GOT3 (cell line): Measurements from ENCODE around the gene CREBZF.
A peak's percentile ranks its signal among the peaks of the same experiment; 100 is the strongest.
"Not testable (repeated sequence)": the region's sequence is repeated elsewhere in the genome, so short reads cannot be mapped to it uniquely, and the experiment has no call there.

Source experiments
- DNase-seq: peaks from one replicate; lab custom pipeline; 2025; ENCODE audit warnings: mixed read lengths; lab: John Stamatoyannopoulos, UW

The CREBZF gene

DNA sequence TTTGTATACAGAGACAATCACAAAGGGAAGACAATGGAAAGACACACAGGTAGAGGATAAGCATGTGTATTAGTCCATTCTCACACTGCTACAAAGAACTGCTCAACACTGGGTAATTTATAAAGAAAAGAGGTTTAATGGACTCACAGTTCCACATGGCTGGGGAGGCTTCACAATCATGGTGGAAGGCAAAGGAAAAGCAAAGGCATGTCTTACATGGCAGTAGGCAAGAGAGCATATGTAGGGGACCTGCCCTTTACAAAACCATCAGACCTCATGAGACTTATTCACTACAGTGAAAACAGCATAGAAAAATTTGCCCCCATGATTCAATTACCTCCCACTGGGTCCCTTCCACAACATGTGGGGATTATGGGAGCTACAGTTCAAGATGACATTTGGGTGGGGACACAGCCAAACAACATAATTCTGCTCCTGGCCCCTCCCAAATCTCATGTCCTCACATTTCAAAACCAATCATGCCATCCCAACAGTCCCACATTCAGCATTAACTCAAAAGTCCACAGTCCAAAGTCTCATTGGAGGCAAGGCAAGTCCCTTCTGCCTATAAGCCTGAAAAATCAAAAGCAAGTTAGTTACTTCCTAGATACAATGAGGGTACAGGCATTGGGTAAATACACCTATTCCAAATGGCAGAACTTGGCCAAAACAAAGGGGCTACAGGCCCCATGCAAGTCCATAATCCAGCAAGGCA, 6.2 kb upstream of the CREBZF start:
- DNase-seq = not testable (repeated sequence)

DNA sequence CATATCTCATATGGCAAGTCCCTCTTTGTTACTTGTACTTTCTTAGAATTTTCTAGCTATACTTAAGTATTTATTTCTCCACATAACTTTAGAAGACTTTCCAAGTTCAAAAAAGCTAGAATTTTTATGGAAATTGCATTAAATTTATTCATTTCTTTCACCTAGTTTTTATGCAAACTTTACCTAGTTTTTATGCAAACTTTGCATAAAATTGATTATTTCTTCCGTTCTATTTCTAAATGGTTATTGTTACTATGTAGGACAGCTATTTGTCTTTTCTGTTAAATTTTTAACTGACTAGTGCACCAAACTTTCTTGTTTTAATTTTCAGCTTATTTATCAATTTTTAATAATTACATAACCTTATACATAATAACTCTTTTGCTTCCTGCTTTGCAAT, 3.2 kb upstream of the CREBZF start:
- DNase-seq = no peak

GRCh38 chr11:85666687-85667086, 1.8 kb upstream of the CREBZF start:
- DNase-seq = no peak

DNA sequence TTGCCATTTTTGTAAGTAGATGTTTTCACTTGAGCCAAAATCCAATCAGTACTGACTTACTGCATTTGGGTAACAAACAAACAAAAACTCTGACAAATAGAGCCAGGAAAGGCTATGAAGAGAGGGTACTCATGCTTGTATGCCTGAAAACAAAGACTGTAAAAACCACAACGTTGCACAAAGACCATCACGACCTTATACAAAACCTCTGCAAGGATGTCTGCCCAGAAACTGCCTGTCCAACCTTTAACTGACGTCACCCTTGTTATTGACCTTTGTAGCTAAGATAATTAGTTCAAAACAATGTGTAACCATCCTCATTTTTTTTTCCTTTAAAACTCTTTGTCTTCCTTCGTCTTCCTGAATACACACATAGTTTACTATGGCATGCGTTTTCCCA, 804 bp upstream of the CREBZF start:
- no peak for DNase-seq

- peak; percentile 18 for DNase-seq
Observed at GRCh38 chr11:85663753-85664614, 945 bp downstream of the CREBZF start.

GRCh38 chr11:85663080-85663752, 1.7 kb downstream of the CREBZF start:
- no peak for DNase-seq

DNA sequence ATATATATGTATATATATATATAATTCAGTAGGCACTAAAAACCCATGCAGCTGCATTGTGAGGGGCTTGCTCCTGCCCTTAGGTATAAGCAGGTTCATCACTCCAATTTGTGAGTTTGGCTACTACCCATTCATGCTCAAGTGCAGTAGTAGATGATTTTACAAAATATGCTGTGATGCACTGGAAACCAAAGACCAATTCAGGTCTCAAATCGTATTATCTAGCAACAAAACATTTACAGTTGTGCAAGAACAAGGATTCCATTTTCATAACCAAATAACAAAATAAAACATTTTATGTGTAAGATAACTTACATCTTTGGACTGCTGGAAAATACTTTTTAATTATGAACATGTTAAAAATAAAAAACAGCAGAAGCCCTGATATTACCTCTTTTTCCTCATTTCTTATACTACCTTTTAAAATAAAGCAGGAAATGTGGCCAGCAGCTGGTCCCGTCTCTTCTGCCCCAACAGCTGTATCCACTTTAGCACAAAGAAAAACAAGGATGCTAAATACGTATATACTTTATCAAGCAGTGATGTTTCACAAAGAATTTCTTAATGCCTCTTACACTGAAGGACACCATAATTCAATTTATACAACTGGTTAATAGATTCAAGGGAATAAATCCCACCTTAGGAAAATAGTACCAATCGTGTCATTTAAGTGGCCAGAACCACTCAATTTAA, 2.8 kb downstream of the CREBZF start:
- DNase-seq = no peak

- no peak for DNase-seq
Observed at GRCh38 chr11:85658180-85658579, 6.7 kb downstream of the CREBZF start.

- no peak for DNase-seq
Observed at GRCh38 chr11:85656777-85657176, 8.2 kb downstream of the CREBZF start.

- DNase-seq = not testable (repeated sequence)
Observed at GRCh38 chr11:85654343-85654742, 10.6 kb downstream of the CREBZF start.

DNA sequence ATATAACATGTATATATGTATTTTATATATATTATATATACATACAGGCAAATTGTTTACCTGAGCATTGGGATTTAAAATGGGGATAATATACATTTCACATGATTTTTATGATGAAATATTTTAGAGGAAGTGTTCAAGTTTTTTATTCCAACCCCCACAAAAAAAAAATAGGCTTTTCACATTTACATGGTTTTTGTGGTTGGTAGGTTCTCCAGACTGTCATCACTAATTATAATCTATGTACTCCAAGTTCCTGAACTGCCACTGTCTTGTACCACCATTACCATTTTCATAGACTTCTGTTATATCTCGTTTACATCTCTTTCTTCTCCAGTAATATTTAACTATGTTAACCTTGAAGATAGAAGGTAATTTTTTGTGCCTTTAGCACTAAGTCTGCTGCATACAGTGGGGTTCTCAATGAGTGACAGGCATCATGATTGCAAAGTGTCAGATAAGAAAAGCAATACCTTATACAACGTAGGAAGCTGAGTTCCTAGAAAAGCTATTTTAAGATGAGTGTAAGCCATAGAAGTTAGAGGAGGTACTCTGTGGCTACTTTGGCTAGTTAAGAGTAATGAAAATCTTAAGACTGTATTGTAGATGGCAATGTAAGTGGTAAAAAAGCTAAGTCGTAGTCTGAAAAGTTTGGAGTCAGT, 12.0 kb downstream of the CREBZF start:
- no peak for DNase-seq

DNA sequence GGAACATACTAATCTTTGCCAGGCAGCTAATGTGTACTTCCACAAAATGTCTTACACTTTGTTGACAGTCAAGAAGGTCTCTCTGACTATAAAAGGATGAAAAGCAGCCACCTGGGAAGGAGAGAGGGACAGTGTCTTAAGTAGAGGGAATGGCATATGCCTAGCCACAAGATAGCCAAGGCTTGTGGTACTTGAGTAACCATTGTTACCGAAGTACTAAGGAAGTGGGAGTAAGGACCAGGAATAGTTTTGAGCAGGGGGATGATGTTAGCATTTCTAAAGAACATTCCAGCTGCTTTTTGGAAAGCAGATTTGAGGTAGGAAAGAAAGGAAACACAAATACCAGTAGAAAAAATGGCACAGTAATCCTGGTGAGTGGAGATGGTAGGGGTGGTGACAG, 13.8 kb downstream of the CREBZF start:
- DNase-seq = no peak

DNA sequence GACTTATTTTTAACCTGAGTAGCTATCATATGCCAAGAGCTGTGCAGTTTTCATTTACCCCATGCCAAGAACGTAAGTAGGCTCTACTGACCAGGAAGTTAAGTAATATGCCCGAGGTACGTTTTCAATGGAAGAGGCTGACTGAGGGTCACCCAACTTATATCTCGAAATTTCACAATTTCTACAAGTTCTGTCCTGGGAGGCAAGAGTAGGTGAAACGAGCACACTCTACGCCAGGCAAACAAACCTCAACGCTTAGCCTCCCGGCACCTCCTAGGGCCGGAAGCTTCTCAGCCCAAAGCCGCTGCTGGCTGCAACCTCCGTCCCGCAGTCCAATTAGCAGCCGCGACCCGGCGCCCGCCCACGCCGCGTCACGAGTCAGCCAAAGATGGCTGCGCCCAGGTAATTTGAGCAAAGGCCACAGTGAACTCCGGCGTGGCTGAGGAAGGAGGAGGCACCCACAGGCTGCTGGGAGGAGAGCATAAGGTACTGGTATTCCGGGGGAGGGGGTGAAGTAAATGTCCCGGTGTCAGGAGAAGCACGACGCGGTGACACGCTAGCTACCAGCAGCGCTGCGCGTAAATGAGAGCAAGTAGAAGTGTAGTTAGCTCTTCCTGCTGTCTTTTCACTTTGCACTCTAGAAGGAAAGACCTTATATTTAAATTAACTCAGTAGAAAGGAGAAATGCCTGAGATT, 17.2 kb downstream of the CREBZF start, which contains the start of gene TMEM126A:
Gene TMEM126A, plus strand, starts transcription at position 364 of the 696 bp plus-strand sequence. CDS start 2,289 bp downstream, outside the sequence.
- peak; percentile 8 for DNase-seq

GRCh38 chr11:85647078-85647477, 17.9 kb downstream of the CREBZF start:
- no peak for DNase-seq

GRCh38 chr11:85643191-85643614, 21.7 kb downstream of the CREBZF start:
- DNase-seq = no peak

DNA sequence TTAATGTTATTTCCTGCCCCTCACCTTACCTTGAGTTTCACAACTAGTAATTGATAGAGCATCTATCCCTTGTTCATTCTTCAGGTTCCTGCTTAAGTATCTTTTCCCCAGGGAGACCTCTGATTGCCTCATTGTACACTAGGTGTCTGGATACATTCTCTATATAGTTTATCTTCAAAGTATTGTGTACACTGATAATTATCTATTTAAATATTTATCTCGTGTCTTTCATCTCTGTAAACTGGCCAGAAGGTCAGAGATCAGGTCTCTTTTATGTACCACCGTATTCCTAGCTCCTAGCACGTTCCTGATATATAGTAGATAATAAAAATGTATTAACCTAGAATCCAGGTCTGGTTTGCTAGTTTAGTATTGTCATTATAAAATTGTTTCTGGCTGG, 30.2 kb downstream of the CREBZF start:
- no peak for DNase-seq

DNA sequence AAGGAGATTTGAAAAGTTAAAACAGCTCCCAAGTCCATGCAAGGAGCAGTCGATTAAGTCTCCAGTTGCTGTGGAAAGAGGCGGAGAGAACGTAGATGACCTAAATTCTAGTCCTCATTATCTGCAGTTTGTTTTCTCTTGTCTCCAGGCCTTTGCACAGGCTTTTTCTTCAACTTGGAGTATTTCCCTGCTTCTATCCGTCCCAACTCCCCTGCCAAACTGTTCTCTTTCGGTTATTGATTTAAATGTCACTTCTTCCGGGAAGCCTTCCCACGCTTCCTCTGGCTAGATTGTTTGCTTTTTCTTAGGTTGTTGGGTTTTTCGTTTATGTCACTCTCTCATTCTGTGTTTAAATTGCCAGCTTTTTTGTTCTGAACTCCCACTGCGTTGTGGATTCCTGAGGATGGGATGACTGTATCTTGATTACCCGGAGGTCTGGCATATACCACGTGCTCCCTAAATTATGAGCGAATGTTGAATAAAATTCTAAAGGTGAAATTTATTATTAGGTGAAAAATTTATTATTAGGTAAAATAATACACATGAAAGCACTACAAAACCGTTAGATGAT, 36.1 kb downstream of the CREBZF start:
- no peak for DNase-seq

- peak; percentile 64 for DNase-seq
Observed at GRCh38 chr11:85627998-85628770, 36.7 kb downstream of the CREBZF start, which contains the start of gene TMEM126B. TSS of gene TMEM126B (plus strand) at chr11:85628593. CDS start at chr11:85628608, 15 bp downstream.

DNA sequence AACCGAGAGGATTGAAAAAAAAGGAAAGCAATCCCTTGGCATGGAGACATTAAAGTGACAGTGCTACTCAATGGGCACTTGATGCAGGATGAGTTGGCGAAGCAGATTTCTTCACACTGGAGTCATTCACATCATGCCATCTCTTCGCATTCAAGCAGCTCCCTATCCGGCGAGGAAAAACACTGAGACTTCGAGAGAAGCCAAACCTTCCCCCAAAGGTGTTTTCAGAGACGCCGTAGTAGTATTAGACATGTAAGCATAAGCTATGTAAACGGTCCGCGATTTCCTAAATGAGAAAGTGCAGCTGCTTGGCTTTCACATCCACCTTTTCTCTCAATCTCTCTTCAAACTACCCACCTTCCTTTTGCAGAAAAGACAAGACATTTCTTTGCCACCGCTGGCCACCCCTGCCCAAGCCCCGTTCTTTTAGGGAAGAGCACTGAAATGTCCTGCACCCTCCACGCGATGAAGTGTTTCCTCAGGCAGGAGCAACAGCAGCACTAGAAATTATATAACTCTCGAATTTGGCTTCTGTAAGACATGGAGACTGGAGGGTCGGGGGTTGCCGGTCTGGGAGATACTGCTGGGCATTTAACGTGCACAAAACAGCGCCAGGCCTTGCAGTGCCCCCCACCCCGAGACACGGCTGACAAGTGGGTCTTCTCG, 37.5 kb downstream of the CREBZF start, which contains the start of gene DLG2:
Gene DLG2, minus strand, starts transcription at position 13 of the 666 bp plus-strand sequence.
- DNase-seq = no peak
